ENCODE results near the gene SKA2.
"Not testable (repeated sequence)": the region's sequence is repeated elsewhere in the genome, so short reads cannot be mapped to it uniquely, and the experiment has no call there.

The SKA2 gene

DNA sequence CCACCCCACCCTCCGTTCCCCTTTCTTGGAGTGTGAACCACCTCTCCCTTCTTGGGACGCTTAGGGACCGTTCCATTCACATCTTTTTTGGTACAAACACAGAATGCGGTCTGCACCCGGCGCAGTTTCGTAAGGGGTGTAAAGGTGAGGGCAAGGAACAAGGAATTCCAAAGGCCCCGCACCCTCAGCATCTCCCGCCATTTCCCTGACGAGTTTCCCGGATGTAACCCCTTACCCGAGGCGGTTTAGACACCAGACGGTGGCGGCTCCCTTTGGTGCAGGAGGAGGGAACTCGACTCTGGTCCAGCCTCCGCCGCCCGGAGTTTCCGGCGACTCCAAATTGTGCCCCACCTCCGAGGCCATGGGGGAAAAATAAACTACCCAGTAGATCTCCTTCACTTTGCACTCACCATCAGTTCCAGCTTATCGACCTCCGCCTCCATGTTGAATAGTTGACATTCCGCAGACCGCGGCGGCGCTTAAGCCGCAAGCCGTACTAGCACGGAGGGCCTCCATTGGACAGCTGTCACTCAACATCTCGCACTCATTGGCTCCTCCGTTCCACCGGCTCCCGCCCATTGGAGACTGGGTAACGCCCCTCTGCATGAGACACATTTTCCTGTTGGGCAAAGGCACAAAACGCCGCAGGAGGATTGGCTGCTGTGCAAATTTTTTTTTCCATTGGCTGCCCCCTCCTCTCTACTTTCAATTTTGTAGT is at the start of gene SKA2:
TSS of gene SKA2 (minus strand) at position 466 of the 718 bp plus-strand sequence. CDS start at position 443, 23 bp downstream.
- peak; percentile 96 for DNase-seq (ENCODE audit: low read depth)

DNA sequence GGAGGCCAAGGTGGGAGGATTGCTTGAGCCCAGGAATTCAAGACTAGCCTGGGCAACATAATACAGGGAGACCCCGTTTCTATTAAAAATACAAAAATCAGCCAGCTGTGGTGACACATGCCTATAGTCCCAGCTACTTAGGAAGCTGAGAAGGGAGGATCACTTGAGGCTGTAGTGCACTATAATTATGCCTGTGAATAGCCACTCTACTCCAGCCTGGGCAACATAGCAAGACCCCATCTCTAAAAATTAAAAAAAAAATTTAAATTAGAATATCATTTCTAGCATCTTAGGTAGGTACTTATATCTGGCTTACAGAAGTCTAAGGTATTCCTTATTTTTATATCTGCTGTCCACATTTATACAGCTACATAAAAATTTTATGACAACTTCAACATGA is 47.3 kb upstream of the SKA2 start:
- DNase-seq (ENCODE audit: low read depth) = no peak

- DNase-seq (ENCODE audit: low read depth) = no peak
Observed at GRCh38 chr17:59199398-59199797, 44.4 kb upstream of the SKA2 start.

GRCh38 chr17:59193336-59193862 is 38.4 kb upstream of the SKA2 start:
- no peak for DNase-seq (ENCODE audit: low read depth)

- DNase-seq (ENCODE audit: low read depth) = no peak
Observed at GRCh38 chr17:59190806-59191205, 35.8 kb upstream of the SKA2 start.

DNA sequence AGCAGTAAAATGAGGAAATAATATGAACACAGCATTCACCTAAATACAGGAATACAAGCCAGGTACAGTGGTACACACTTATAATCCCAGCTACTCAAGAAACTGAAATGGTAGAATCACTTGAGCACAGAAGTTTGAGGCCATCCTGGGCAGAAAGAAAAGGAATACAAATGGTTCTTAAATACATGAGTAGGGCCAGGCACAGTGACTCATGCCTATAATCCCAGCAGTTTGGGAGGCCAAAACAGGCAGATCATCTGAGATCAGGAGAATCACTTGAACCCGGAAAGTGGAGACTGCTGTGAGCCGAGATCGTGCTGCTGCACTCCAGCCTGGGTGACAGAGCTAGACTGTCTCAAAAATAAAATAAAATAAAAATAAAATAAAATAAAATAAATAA is 31.9 kb upstream of the SKA2 start:
- DNase-seq (ENCODE audit: low read depth) = no peak

- no peak for DNase-seq (ENCODE audit: low read depth)
Observed at GRCh38 chr17:59185997-59186396, 31.0 kb upstream of the SKA2 start.

- no peak for DNase-seq (ENCODE audit: low read depth)
Observed at GRCh38 chr17:59181481-59181880, 26.5 kb upstream of the SKA2 start.

DNA sequence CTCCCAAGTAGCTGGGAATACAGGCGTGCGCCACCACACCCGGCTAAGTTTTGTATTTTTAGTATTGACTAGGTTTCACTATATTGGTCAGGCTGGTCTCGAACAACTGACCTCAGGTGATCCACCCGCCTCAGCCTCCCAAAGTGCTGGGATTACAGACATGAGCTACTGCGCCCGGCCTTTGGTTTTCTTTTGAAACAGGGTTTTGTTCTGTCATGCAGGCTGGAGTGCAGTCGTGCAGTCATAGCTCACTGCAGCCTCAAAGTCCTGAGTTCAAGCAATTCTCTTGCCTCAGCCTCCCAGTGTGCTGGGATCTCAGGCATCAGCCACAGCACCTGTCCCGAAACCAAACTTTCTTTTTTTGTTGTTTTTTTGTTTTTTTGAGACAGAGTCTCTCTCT is 25.6 kb upstream of the SKA2 start:
- no peak for DNase-seq (ENCODE audit: low read depth)

DNA sequence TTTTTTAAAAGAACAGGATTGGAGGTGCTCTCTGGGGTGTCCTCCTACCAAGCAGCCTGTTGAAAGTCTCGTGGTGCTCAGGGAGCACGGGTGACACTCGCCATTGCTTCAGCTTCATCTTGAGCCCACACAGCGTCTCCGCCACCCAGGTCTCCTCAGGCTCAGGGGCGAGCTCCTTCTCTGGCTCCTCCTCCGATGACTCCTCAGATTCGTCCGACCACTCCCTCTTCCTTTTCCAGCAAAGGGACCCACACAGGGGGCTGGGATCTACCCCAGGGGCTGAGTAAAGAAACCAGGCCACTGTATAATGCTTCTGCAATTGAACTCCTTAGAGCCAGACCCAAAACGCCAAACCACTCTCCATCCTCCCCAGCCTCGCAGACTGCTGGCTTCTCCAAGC is 24.6 kb upstream of the SKA2 start:
- DNase-seq (ENCODE audit: low read depth) = not testable (repeated sequence)

- no peak for DNase-seq (ENCODE audit: low read depth)
Observed at GRCh38 chr17:59178266-59178985, 23.4 kb upstream of the SKA2 start.

- DNase-seq (ENCODE audit: low read depth) = no peak
Observed at GRCh38 chr17:59175076-59175475, 20.1 kb upstream of the SKA2 start.

GRCh38 chr17:59174671-59175070 is 19.7 kb upstream of the SKA2 start:
- no peak for DNase-seq (ENCODE audit: low read depth)

DNA sequence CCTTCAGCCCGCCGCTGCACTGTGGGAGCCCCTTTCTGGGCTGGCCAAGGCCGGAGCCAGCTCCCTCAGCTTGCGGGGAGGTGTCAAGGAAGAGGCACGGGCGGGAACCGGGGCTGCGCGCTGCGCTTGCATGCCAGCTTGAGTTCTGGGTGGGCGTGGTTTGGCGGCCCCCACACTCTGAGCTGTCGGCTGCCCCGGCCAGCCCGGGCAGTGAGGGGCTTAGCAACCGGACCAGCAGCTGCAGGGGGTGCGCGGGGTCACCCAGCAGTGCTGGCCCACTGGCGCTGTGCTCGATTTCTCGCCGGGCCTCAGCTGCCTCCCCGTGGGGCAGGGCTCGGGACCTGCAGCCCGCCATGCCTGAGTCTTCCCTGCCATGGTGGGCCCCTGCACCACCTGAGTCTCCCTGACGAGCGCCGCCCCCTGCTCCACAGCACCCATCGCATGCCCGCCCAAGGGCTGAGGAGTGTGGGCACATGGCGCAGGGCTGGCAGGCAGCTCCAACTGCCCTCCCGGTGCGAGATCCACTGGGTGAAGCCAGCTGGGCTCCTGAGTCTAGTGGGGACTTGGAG is 17.5 kb upstream of the SKA2 start:
- no peak for DNase-seq (ENCODE audit: low read depth)

DNA sequence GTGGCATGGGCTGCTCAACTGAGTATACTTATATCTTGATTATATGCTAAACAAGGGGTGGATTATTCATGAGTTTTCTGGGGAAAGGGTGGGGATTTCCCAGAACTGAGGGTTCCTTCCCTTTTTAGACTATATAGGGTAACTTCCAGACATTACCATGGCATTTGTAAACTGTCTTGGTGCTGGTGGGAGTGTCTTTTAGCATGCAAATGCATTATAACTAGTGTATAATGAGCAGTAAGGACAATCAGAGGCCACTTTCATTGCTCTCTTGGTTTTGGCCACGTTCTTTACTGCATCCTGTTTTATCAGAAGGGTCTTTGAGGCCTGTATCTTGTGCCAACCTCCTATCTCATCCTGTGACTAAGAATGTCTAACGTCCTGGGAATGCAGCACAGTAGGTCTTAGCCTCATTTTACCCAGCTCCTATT is 12.6 kb upstream of the SKA2 start:
- no peak for DNase-seq (ENCODE audit: low read depth)

DNA sequence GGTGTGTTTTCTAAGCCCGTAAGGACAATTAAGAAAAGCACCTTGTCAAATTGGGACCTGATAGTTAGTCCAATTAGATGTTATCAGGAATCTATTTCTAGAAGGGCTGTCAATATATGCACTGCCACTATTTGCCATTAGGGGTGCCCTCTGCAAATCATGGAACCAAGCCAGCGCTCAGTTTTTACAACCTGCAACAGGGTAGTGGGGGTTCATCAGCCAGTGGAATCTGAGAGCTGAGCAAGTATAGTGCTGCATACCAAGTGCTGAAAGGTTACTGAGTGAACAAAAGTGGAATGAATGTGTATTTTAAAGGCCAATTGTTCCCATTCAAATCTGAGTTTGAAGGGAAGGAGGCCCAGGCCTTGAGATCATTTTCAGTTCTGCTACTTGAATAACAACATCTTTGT is 11.0 kb upstream of the SKA2 start:
- peak; percentile 12 for DNase-seq (ENCODE audit: low read depth)

GRCh38 chr17:59161477-59161876 is 6.5 kb upstream of the SKA2 start:
- no peak for DNase-seq (ENCODE audit: low read depth)

- no peak for DNase-seq (ENCODE audit: low read depth)
Observed at GRCh38 chr17:59160157-59161025, 5.4 kb upstream of the SKA2 start.

- DNase-seq (ENCODE audit: low read depth) = peak; percentile 76
Observed at GRCh38 chr17:59155439-59156177, 622 bp upstream of the SKA2 start, which contains the start of gene PRR11. Gene PRR11 (plus strand): TSS chr17:59155746. CDS start chr17:59169753, 14,007 bp downstream.

DNA sequence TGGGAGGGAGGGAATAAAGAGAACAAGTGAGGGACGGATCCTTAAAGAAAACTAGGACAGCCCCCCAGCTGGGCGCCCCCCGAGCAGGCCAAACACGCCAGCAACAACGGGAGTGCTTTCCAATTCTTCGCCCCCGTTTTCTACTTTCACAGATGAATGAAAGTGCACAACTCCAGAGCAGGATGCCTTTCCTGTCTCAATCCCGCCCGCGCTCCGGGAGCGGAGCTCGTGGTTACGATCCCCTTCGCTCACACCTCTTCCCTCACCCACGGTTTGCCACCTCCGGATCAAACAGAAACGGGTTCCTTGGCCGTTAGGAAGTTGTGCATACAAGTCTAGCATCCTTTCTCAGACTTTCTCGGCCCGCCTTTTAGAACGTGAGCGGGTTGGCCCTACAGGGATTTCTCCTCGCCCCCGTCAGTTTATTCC is 680 bp downstream of the SKA2 start:
- no peak for DNase-seq (ENCODE audit: low read depth)

DNA sequence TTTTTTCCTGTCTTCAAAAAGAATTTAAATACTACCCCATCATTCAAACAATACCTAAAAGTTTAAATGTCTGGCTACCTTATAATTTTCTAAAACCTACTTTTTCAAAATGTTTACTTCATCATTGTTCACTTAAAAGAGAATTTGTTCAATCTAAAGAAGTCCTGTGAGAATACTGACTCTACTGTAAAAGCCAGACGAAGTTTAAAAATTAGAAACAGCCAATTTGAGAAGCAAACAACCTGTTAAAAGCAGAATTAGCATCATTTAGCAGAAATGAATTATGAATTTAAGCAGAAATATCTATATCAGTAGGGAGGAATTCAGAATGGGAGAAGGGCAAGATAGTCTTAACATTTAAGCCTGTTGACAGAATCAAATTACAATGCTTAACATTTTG is 2.1 kb downstream of the SKA2 start:
- DNase-seq (ENCODE audit: low read depth) = no peak

All from stimulated activated CD8-positive, alpha-beta memory T cell treated with anti-CD3 and anti-CD28 coated beads, Interleukin-15, amount 100 ng/mL, for 1 hour (primary cell).